Stimulated activated CD8-positive, alpha-beta memory T cell treated with anti-CD3 and anti-CD28 coated beads, Interleukin-12 subunit alpha, Interleukin-12 subunit beta, amount 100 ng/mL, for 24 hours (primary cell): ENCODE data around the gene ABCB9.

Experiments used
- DNase-seq: peaks from one replicate; pipeline ENCODE4 v3.0.0-alpha.2; 2020; ENCODE audit errors: extremely low read depth

ABCB9 gene

GRCh38 chr12:122994781-122995502 is 28.7 kb upstream of the ABCB9 start:
- DNase-seq, result no peak

GRCh38 chr12:122994140-122994675 is 27.9 kb upstream of the ABCB9 start:
- no peak for DNase-seq

- no peak for DNase-seq
These were observed 26.1 kb upstream of the ABCB9 start for GRCh38 chr12:122992386-122992785.

GRCh38 chr12:122991623-122992275 is 25.5 kb upstream of the ABCB9 start:
- DNase-seq, result no peak

GRCh38 chr12:122990961-122991622 is 24.8 kb upstream of the ABCB9 start:
- DNase-seq, result no peak

- DNase-seq, result no peak
These were observed 24.3 kb upstream of the ABCB9 start for GRCh38 chr12:122990561-122990960.

GRCh38 chr12:122989874-122990419 is 23.7 kb upstream of the ABCB9 start:
- no peak for DNase-seq

GRCh38 chr12:122989225-122989839 is 23.1 kb upstream of the ABCB9 start:
- no peak for DNase-seq

GRCh38 chr12:122988612-122989212 is 22.4 kb upstream of the ABCB9 start:
- DNase-seq, result no peak

- DNase-seq, result no peak
These were observed 21.8 kb upstream of the ABCB9 start for GRCh38 chr12:122988036-122988435.

- no peak for DNase-seq
These were observed 21.1 kb upstream of the ABCB9 start for GRCh38 chr12:122987086-122987951.

GRCh38 chr12:122986258-122986871 is 20.1 kb upstream of the ABCB9 start:
- DNase-seq, result no peak

- no peak for DNase-seq
These were observed 19.3 kb upstream of the ABCB9 start for GRCh38 chr12:122985338-122986257.

- no peak for DNase-seq
These were observed 18.5 kb upstream of the ABCB9 start for GRCh38 chr12:122984612-122985337.

GRCh38 chr12:122983789-122984515 is 17.7 kb upstream of the ABCB9 start:
- DNase-seq, result no peak

GRCh38 chr12:122982963-122983788 is 16.9 kb upstream of the ABCB9 start:
- no peak for DNase-seq

- no peak for DNase-seq
These were observed 16.2 kb upstream of the ABCB9 start for GRCh38 chr12:122982477-122982815.
